GM12878 (cell line): ENCODE measurements around the gene PALLD. TPM values are rescaled to one million over a fixed set of nuclear protein-coding genes. Genes with fewer than 3 reads are reported as not detected.

ENCODE experiments used
- ATAC-seq: fragments of 200-7000 bp; cut with Tn5 transposase; 3 replicates; pipeline ENCODE4 v1.9.1; 2020; ENCODE audit warnings: mild to moderate bottlenecking, moderate library complexity
- BruUV-seq: library from RNA; stranded (reverse); fragments of 400-500 nt; replicated peaks from 2 replicates; lab custom pipeline; 2021; lab: Mats Ljungman, UMichigan
- CTCF ChIA-PET: fragments of 300-600 bp; sonication (Branson Sonifier 250); formaldehyde crosslinking; extraction: SDS; loops from one replicate; lab custom pipeline; 2021; ENCODE audit warnings: inconsistent platforms; lab: Yijun Ruan, JAX
- POLR2A ChIA-PET: fragments of 350-600 bp; formaldehyde crosslinking; extraction: SDS; loops from one replicate; lab custom pipeline; 2021; ENCODE audit warnings: inconsistent platforms; lab: Charles Lee
- RAD21 ChIA-PET: fragments of 300-600 bp; sonication (Branson Sonifier 250); formaldehyde crosslinking; loops from one replicate; lab custom pipeline; 2023; ENCODE audit warnings: antibody characterized with exemption; ENCODE audit not compliant: unreplicated experiment; lab: Charles Lee
- SMC1A ChIA-PET: fragments of 300-600 bp; sonication (Branson Sonifier 250); formaldehyde crosslinking; loops from one replicate; lab custom pipeline; 2023; ENCODE audit not compliant: unreplicated experiment, uncharacterized antibody; lab: Charles Lee
- DNase-seq: peaks from one replicate; pipeline ENCODE4 v3.0.0-alpha.2; 2011; ENCODE audit warnings: low read depth, low spot score
- FAIRE-seq: peaks from 3 replicates; lab custom pipeline; 2011; peaks lifted over from hg19 to GRCh38; lab: Jason Lieb, UNC
- H2AFZ ChIP-seq: 2 replicates; pipeline ENCODE4 v1.6.0; 2011; ENCODE audit warnings: low read depth, low read length, control low read depth; ENCODE audit not compliant: control insufficient read depth
- H3K27ac ChIP-seq: 2 replicates; pipeline ENCODE4 v1.5.1; 2011; ENCODE audit warnings: control low read depth; ENCODE audit not compliant: control insufficient read depth, insufficient read depth
- H3K27me3 ChIP-seq, 2 experiments: replicated peaks in 1 of 2; 2 replicates each; pipeline versions ENCODE4 v1.6.0 to v1.6.1; 2011; ENCODE audit warnings: low read length in 1 of 2; ENCODE audit not compliant: control insufficient read depth in 2 of 2, insufficient read depth in 2 of 2
- H3K36me3 ChIP-seq, 2 experiments: 2 replicates each; pipeline ENCODE4 v1.5.1; 2011; ENCODE audit warnings: low read length in 1 of 2; ENCODE audit not compliant: control insufficient read depth in 2 of 2, insufficient read depth in 2 of 2
- H3K4me1 ChIP-seq: 2 replicates; pipeline ENCODE4 v1.6.1; 2011; ENCODE audit warnings: mild to moderate bottlenecking, low read length, moderate library complexity, mixed read lengths; ENCODE audit not compliant: control insufficient read depth, insufficient read depth
- H3K4me2 ChIP-seq: 2 replicates; pipeline ENCODE4 v1.6.0; 2011; ENCODE audit warnings: control low read depth; ENCODE audit not compliant: control insufficient read depth, insufficient read depth
- H3K4me3 ChIP-seq: fragments of 200-600 bp; sonication (generic); 2 replicates; pipeline ENCODE4 v1.5.1; 2016
- H3K79me2 ChIP-seq: 2 replicates; pipeline ENCODE4 v1.6.0; 2011; ENCODE audit warnings: low read length; ENCODE audit not compliant: control insufficient read depth, insufficient read depth
- H3K9ac ChIP-seq: 2 replicates; pipeline ENCODE4 v1.8.0; 2011; ENCODE audit warnings: low read length, control low read depth, mixed read lengths; ENCODE audit not compliant: control insufficient read depth, insufficient read depth
- H3K9me3 ChIP-seq: replicated peaks from 3 replicates; pipeline ENCODE4 v1.5.1; 2011; ENCODE audit warnings: mild to moderate bottlenecking, low read length; ENCODE audit not compliant: control insufficient read depth, insufficient read depth
- H4K20me1 ChIP-seq: 2 replicates; pipeline ENCODE4 v1.6.0; 2011; ENCODE audit not compliant: control insufficient read depth, insufficient read depth
- DPF2 ChIP-seq: fragments of 450-650 bp; IDR thresholded peaks from 2 replicates; pipeline ENCODE4 v1.6.1; 2017; ENCODE audit warnings: mild to moderate bottlenecking
- EP300 ChIP-seq, 2 experiments: fragments of 150-350 bp in 1 of 2; IDR thresholded peaks; 2 replicates each; pipeline ENCODE4 v1.6.1; 2011 to 2012; ENCODE audit warnings: low read depth in 2 of 2, low read length in 2 of 2, borderline replicate concordance in 1 of 2, improper control_type of control experiment in 1 of 2, inconsistent platforms in 1 of 2; ENCODE audit not compliant: control insufficient read depth in 1 of 2
- ESRRA ChIP-seq: IDR thresholded peaks from 2 replicates; pipeline ENCODE4 v1.6.1; 2012; ENCODE audit warnings: mild to moderate bottlenecking, low read length, improper control_type of control experiment
- IKZF1 ChIP-seq: fragments of 450-650 bp; conservative IDR thresholded peaks from 2 replicates; pipeline ENCODE4 v1.6.1; 2017; ENCODE audit warnings: antibody characterized with exemption, mild to moderate bottlenecking
- TCF12 ChIP-seq: IDR thresholded peaks from 2 replicates; pipeline ENCODE4 v1.6.1; 2011; ENCODE audit warnings: low read depth, mild to moderate bottlenecking, low read length
- YY1 ChIP-seq: IDR thresholded peaks from 2 replicates; pipeline ENCODE4 v1.6.1; 2011; ENCODE audit warnings: low read depth, mild to moderate bottlenecking, low read length
- ZBED1 ChIP-seq: IDR thresholded peaks from 2 replicates; pipeline ENCODE4 v1.6.1; 2016; ENCODE audit warnings: borderline replicate concordance
- WGBS: methylation state at CpG from one replicate; pipeline ENCODE4 v1.1.6; 2016; ENCODE audit warnings: low lambda C conversion rate; ENCODE audit not compliant: insufficient replicate concordance, insufficient coverage; ENCODE audit errors: missing lambda C conversion rate; 5-methylcytosine and 5-hydroxymethylcytosine counted together
- in situ Hi-C: fragments of 300-500 bp; cut with MboI; formaldehyde crosslinking; loops from 9 replicates; pipeline ENCODE4 v1.14.3; 2018; ENCODE audit warnings: mixed read lengths
- intact Hi-C: fragments of 100-400 bp; cut with micrococcal nuclease; formaldehyde crosslinking; loops from one replicate; pipeline ENCODE4 v1.14.2; 2022; ENCODE audit not compliant: unreplicated experiment
- polyA plus RNA-seq, 11 experiments: library from polyadenylated mRNA; depleted of rRNA in 4 of 11; unstranded in 6 of 11; stranded (reverse) in 5 of 11; fragments of >200 nt; fragmentation: Nextera tagmentation in 4 of 11; fragmentation: Illumina TruSeq in 1 of 11; extraction: Ambion mirVana in 4 of 11; extraction: Trizol in 1 of 11; gene quantifications; 1 replicate in 1 of 11; 2 replicates in 10 of 11; pipeline versions ENCODE4 v1.2.1 to v1.2.3, GENCODE V29; 2011 to 2016; ENCODE audit warnings: inconsistent platforms in 2 of 11, missing spikeins in 2 of 11, low read depth in 1 of 11
- total RNA-seq, 4 experiments: library from RNA; depleted of rRNA in 3 of 4; stranded (reverse); fragments of >200 nt in 3 of 4; fragmentation: Illumina TruSeq in 1 of 4; extraction: Trizol in 1 of 4; gene quantifications; 2 replicates each; pipeline versions ENCODE4 v1.2.1 to v1.2.3, GENCODE V29; 2013 to 2021
- TF ChIP-seq, protein P1 (sequence below): IDR thresholded peaks from 2 replicates; pipeline ENCODE4 v1.6.1; 2011; ENCODE audit warnings: mild to moderate bottlenecking, low read depth, low read length, moderate library complexity; ENCODE audit not compliant: insufficient replicate concordance
- TF ChIP-seq, protein P2 (sequence below): fragments of 450-650 bp; IDR thresholded peaks from 2 replicates; pipeline ENCODE4 v1.6.1; 2017; ENCODE audit warnings: mild to moderate bottlenecking, moderate library complexity
- TF ChIP-seq, protein P3 (sequence below): fragments of 450-650 bp; IDR thresholded peaks from 2 replicates; pipeline ENCODE4 v1.6.1; 2017; ENCODE audit warnings: mild to moderate bottlenecking, low read depth, inconsistent platforms; ENCODE audit not compliant: poor library complexity, severe bottlenecking

The PALLD gene
- total and polyA plus RNA-seq, 10 of the 15 experiments (the other 5 are each of a cell fraction or from before 2014, with no cell fraction given) = 1.0 to 7.7 (median 1.7) TPM

DNA sequence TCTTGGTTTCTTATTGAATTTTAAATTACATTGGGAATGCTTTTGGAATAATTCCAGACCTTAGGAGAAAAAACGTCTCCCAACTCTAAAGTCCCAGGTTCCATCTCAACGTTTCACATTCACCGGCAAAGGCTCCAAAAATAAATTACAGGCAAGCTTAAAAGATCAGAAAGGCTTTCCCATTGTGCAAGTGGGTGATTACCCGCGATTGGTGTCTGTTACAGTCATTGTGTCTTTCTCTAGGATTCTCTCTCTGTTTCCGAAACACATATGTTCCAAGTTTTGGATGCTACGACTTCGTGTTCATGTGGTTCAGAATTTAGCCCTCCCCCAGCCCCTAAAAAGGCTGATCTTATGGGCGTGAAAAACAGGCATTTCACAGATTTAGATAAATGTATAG, 41.8 kb downstream of the PALLD start:
- Histone ChIP-seq H4K20me1 (no peaks in the 10 kb centered on the region), H2AFZ (no peak overlapping the region), H3K79me2 (no peaks in the 10 kb centered on the region), H3K9me3 (no peaks in the 10 kb centered on the region), H3K9ac (no peak overlapping the region), H3K36me3 (no peaks in the 10 kb centered on the region), H3K27me3 (no peaks in the 10 kb centered on the region; a peak in 1 of 4 replicates), H3K27ac (no peak overlapping the region), H3K4me3 (no peak overlapping the region), H3K4me1 (no peaks in the 10 kb centered on the region), H3K4me2 (no peak overlapping the region)
- FAIRE-seq (no peak), DNase-seq (no peak), ATAC-seq (no peak)
- ChIA-PET SMC1A (no interaction called here), RAD21 (interaction anchor here (1.0 kb wide), 1 partner anchor 384 kb away, joined by 3 read pairs; no protein-coding TSS in a partner anchor), CTCF (no interaction called here), POLR2A (no interaction called here)
- TF ChIP-seq, protein P1, sequence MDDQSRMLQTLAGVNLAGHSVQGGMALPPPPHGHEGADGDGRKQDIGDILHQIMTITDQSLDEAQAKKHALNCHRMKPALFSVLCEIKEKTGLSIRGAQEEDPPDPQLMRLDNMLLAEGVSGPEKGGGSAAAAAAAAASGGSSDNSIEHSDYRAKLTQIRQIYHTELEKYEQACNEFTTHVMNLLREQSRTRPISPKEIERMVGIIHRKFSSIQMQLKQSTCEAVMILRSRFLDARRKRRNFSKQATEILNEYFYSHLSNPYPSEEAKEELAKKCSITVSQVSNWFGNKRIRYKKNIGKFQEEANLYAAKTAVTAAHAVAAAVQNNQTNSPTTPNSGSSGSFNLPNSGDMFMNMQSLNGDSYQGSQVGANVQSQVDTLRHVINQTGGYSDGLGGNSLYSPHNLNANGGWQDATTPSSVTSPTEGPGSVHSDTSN = no peak
- no peak for TF ChIP-seq IKZF1
- BruUV-seq = no TSS peak
- WGBS = 49% methylated on average over 9 of the region's 9 CpGs
- in situ Hi-C loops = no loop called here
- intact Hi-C loops = no loop called here

DNA sequence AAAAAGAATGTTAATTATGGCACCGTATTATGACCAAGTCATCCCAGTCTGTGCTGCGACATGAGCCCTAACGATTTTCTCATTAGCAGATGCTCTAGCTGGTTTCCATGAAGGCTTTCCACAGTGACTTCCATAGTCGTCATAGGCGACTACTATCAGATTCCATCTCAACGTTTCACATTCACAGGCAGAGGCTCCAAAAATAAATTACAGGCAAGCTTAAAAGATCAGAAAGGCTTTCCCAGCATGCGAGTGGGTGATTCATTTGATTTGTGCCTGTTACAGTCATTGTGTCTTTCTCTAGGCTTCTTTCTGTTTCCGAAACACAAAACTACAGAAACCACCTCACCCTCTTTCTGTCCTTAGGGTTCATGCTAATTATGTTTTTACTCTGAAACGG, 43.2 kb downstream of the PALLD start:
- Histone ChIP-seq H3K79me2 (no peaks in the 10 kb centered on the region), H3K9ac (no peak overlapping the region), H3K9me3 (no peaks in the 10 kb centered on the region), H3K36me3 (no peaks in the 10 kb centered on the region), H3K27me3 (no peaks in the 10 kb centered on the region), H3K4me1 (no peaks in the 10 kb centered on the region), H3K4me3 (no peak overlapping the region), H3K4me2 (no peak overlapping the region), H2AFZ (no peak overlapping the region), H3K27ac (no peak overlapping the region), H4K20me1 (no peaks in the 10 kb centered on the region)
- DNase-seq (no peak), ATAC-seq (no peak), FAIRE-seq (no peak)
- SMC1A ChIA-PET = no interaction called here
- CTCF ChIA-PET = no interaction called here
- in situ Hi-C loops = no loop called here
- BruUV-seq = no TSS peak
- POLR2A ChIA-PET = no interaction called here
- WGBS = 55% methylated on average over 9 of the region's 9 CpGs
- intact Hi-C loops = no loop called here
- RAD21 ChIA-PET = no interaction called here
- no peak for TF ChIP-seq IKZF1
- TF ChIP-seq, protein P2, sequence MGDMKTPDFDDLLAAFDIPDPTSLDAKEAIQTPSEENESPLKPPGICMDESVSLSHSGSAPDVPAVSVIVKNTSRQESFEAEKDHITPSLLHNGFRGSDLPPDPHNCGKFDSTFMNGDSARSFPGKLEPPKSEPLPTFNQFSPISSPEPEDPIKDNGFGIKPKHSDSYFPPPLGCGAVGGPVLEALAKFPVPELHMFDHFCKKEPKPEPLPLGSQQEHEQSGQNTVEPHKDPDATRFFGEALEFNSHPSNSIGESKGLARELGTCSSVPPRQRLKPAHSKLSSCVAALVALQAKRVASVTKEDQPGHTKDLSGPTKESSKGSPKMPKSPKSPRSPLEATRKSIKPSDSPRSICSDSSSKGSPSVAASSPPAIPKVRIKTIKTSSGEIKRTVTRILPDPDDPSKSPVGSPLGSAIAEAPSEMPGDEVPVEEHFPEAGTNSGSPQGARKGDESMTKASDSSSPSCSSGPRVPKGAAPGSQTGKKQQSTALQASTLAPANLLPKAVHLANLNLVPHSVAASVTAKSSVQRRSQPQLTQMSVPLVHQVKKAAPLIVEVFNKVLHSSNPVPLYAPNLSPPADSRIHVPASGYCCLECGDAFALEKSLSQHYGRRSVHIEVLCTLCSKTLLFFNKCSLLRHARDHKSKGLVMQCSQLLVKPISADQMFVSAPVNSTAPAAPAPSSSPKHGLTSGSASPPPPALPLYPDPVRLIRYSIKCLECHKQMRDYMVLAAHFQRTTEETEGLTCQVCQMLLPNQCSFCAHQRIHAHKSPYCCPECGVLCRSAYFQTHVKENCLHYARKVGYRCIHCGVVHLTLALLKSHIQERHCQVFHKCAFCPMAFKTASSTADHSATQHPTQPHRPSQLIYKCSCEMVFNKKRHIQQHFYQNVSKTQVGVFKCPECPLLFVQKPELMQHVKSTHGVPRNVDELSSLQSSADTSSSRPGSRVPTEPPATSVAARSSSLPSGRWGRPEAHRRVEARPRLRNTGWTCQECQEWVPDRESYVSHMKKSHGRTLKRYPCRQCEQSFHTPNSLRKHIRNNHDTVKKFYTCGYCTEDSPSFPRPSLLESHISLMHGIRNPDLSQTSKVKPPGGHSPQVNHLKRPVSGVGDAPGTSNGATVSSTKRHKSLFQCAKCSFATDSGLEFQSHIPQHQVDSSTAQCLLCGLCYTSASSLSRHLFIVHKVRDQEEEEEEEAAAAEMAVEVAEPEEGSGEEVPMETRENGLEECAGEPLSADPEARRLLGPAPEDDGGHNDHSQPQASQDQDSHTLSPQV = no peak
- TF ChIP-seq ESRRA = no peak
- no peak for TF ChIP-seq TCF12
- TF ChIP-seq, protein P3, sequence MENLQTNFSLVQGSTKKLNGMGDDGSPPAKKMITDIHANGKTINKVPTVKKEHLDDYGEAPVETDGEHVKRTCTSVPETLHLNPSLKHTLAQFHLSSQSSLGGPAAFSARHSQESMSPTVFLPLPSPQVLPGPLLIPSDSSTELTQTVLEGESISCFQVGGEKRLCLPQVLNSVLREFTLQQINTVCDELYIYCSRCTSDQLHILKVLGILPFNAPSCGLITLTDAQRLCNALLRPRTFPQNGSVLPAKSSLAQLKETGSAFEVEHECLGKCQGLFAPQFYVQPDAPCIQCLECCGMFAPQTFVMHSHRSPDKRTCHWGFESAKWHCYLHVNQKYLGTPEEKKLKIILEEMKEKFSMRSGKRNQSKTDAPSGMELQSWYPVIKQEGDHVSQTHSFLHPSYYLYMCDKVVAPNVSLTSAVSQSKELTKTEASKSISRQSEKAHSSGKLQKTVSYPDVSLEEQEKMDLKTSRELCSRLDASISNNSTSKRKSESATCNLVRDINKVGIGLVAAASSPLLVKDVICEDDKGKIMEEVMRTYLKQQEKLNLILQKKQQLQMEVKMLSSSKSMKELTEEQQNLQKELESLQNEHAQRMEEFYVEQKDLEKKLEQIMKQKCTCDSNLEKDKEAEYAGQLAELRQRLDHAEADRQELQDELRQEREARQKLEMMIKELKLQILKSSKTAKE = no peak
- TF ChIP-seq DPF2 = no peak
- TF ChIP-seq EP300 (IDR thresholded peaks at IDR 0.05; ENCODE audit: borderline replicate concordance in 1 of 2, control insufficient read depth in 1 of 2, low read depth in 2 of 2, low read length in 2 of 2) = no peak
- no peak for TF ChIP-seq YY1
- no peak for TF ChIP-seq ZBED1
